NCI-H524 (cell line): ENCODE measurements around the gene TMEM117.
"Not testable (repeated sequence)": the region's sequence is repeated elsewhere in the genome, so short reads cannot be mapped to it uniquely, and the experiment has no call there.

ENCODE experiments used
- DNase-seq, 2 experiments: peaks; one replicate each; lab custom pipeline; 2025; lab: John Stamatoyannopoulos, UW

The TMEM117 gene

DNA sequence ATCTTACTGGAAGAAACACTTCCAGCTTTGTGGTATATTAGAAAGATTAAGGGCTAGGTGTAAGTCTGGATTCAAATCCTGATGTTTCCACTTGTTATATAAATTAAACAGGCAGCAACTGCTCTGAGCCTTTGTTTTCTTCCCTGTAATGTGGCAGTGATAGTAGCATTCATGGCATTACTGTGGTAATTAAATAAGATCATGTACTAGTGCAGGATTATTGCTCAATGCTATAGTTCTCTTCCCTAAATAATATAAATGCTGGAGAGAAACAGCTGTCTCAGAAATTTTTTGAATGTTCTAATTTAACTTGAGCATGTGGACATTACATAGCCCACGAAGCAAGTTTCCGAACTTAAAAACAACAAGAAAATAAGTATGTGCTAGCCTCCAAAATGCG lies 5.4 kb downstream of the TMEM117 start:
- DNase-seq: no peak

DNA sequence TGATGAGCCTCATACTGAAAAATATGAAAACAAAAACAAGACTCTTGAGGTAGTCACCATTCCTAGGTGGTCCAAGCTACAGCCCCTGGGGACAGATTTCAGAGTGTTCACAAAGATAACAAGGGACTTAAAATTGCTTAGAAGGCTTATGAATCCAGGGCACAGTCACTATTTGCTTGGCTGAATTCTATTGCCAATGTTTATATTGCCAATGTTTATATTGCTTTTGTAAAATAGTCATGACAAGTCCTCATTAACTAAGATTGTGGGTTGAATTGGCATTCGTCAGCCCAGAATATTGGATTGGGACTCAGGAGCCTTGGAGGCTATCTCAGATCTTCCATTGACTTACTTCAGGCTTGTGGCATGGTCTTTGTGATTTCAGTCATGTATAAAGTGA lies 6.4 kb downstream of the TMEM117 start:
- DNase-seq: no peak

DNA sequence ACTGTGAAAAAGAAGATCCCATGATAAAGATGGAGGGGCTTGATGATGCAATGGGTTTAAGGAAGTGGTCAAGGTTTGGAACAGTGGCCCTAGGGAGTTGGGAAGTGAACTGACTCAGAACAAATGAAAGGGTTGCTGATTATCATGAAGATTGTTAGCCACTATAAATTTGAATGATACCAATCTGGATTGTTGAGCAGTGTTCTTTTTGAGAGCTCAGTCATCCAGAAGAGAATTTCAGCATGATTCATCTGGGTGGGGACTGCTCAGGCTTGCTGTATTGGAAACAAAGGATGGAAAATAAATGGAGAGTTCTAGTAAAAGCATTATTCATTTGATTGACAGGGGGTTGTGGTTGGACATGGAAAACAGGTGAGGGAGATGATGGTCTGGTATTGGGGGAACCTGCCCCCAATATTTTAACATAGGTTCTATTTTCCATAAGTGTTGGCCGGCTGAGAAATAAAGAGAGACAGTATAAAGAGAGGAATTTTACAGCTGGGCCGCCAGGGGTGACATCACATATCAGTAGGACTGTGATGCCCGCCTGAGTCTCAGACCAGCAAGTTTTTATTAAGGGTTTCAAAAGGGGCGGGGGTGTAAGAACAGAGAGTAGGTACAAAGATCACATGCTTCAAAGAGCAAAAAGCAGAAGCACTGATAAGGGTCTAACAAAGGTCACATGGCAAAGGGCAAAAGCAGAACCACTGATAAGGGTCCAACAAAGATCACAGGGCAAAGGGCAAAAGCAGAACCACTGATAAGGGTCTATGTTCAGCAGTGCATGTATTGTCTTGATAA lies 11.7 kb downstream of the TMEM117 start:
- not testable (repeated sequence) for DNase-seq

DNA sequence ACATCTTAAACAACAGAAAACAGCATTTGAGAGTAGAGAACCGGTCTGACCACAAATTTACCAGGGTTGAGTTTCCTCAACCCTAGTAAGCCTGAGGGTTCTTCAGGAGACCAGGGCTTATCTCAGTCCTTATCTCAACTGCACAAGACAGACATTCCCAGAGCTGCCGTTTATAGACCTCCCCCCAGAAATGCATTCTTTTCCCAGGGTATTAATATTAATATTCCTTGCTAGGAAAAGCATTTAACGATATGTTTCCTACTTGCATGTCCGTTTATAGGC lies 12.3 kb downstream of the TMEM117 start:
- DNase-seq: no peak

DNA sequence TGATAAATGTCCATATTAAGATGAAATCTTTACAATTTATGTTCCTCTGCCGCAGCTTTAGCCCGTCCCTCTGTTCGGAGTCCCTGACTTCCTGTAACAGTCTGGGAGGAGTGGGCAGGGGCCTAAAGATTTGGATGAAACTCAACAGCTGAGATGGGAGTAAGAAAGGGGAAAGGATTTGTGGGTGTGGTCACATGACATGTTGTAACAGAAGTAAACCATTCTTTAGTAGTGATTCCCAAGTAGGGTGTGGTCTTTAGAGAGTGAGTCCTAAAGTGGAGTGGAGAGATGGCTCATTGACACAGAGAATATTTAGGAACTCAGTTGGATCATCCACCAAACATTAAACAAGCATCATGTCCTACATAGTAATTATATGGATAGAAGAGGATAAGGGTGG lies 12.9 kb downstream of the TMEM117 start:
- no peak for DNase-seq

DNA sequence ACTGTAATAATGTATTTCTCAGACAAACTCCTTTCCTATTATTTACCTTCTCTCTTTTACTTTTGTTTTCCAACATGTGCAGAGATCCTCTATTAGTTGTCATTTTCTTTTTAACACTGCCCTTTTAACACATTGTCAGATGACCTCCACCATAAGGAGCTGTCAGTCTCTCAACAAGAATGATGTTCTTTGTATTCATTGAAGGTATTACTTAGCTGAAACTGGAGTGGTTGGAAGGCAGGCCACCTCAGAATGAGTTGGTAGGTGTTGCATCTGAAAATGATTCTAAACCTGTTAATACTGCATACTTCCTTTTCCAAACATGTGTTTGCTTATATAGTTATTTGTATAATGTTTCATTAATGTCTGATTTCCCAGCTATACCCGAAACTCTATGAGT lies 16.9 kb downstream of the TMEM117 start:
- no peak for DNase-seq

DNA sequence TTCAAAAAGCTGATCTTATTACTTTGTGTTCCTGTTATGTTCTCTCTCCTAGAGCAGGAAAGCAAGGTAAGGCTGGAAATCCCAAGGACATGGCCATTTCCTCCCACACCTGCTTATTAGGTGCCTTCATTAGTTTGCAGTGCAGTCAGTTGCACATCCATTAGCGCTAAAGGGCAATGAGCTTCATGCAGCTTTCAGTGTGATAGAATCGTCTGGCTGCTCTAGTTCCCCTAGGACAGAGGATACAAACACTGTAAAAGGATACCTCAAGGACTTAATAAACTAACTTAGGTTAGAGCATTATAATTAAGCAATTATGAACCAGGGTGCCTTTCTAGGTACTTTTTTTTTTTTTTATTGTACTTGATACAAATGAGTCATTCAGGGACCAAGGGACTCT lies 21.1 kb downstream of the TMEM117 start:
- no peak for DNase-seq

DNA sequence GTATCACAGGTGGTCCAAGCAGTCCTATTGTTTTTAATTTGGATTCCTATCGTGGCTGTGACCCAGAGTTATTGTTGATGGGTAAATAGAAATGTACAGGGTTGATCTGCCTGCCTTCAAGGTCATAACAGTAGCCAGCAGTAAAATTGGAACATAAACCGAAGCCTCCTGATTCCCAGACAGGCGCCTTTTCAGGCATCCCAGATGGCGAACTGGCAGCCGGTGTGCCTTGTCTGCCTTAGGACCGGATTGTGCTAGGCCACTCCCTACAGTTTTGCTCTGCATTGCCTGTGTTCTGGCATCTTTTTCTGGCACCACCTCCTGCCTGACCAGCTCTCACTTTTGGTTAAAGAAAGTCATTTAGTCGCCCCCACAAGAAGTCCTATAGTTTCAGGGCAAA lies 22.2 kb downstream of the TMEM117 start:
- DNase-seq: no peak

DNA sequence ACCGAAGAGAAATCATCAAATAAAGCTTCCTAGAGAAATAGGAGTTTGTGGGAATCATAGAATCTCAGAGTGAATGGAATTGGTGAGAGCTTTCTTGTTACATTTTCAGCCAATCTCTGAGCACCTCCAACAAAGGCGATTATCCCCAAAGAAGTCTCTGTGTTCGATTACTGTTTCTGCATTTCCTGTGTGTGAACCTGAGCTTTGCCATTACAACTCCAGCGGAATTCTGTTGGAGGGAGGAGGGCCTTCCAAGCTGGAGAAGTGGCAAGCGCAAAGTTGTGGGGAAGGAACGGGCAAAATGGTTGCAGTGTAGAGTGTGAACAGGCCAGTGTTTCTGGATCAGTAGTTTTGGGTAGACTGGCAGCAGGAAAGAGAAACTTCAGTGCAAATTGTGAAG lies 23.1 kb downstream of the TMEM117 start:
- no peak for DNase-seq

DNA sequence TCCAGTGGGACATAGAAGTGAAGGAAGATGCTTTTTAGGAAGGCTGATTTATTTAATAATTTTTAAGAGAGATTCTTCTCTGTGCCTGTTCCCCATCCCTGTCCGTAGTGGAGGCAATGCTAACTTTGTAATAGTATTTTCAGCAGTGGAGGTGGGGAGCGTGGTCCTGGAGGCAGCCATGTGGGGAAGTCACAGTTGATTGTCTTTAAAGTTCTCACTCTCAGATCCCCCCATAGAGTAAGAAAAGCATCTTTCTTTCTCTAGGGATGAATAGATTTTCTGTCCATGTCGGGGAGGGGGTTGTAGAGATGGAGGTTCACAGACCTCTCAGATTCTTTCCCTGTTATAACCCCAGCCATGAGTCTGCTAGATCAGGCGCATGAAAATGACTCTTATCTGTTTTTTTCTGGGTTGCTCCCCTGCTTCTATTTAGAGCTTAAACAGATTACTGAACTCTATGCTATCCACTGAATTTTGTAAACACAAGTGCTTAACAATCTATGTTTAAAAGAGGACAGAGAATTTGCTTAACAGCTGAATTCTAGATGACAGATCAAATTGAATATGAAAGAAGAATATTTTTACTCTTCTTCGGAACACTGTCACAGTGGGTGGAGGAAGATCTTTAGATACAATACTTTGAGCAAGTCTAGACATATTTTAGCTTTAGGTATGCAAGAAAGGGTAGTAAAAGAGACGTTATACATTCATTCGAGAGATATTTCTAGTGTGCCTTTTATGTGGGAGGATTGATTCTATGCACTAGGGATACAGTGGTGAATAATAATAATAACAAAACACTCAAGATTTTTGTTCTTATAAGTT lies 25.3 kb downstream of the TMEM117 start:
- DNase-seq: no peak

DNA sequence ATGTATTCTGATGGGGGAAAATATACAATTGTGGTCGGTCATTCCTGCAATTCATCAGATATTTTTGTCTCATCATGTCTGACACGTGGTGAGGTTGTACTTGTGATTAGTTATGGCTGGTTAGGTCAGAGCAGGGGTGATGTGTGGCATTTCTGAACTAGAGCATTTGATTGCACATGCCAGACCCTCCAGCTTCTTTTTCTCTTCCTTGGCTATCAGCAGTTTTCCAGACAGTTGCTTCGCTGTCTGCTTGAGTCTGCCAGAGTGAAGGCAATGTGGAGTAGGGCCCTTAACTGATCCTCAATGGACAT lies 25.9 kb downstream of the TMEM117 start:
- no peak for DNase-seq

DNA sequence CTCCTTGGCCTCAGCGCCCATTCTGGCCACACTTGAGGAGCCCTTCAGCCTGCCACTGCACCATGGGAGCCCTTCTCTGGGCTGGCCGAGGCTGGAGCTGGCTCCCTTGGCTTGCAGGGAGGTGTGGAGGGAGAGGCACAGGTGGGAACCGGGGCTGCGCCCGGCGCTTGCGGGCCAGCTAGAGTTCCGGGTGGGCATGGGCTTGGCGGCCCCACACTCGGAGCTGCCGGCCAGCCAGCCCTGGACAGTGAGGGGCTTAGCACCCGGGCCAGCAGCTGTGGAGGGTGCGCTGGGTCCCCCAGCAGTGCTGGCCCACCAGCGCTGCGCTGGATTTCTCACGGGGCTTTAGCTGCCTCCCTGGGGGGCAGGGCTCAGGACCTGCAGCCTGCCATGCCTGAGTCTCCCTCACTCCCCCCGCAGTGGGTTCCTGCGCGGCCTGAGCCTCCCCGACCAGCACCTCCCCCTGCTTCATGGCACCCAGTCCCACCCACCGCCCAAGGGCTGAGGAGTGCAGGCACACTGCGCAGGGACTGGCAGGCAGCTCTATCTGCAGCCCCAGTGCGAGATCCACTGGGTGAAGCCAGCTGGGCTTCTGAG lies 28.0 kb downstream of the TMEM117 start:
- no peak for DNase-seq

DNA sequence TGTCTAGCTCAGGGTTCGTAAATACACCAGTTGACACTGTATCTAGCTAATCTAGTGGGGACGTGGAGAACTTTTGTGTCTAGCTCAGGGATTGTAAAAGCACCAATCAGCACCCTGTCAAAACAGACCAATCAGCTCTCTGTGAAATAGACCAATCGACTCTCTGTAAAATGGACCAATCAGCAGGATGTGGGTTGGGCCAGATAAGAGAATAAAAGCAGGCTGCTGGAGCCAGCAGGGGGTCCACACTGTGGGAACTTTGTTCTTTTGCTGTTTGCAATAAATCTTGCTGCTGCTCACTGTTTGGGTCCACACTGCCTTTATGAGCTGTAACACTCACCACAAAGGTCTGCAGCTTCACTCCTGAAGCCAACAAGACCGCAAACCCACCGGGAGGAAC lies 28.7 kb downstream of the TMEM117 start:
- not testable (repeated sequence) for DNase-seq

DNA sequence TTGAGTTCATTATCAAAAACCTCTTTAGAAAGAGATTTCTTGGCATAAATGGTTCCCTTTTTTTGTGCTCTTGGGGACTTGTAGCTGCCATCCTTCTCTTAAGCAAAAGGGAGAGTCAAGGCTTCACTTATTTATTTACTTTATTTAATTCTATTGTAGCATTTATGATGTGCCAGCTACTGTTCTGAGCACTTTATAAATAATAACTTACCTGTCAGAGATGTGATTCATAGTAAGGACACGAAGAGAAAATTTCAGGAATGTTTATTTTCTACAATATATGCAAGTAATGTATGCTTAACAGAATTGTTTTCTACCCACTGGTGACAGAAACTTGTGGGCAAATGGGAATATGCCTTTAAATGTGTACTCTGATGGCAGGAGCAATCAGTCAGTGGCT lies 33.3 kb downstream of the TMEM117 start:
- no peak for DNase-seq

DNA sequence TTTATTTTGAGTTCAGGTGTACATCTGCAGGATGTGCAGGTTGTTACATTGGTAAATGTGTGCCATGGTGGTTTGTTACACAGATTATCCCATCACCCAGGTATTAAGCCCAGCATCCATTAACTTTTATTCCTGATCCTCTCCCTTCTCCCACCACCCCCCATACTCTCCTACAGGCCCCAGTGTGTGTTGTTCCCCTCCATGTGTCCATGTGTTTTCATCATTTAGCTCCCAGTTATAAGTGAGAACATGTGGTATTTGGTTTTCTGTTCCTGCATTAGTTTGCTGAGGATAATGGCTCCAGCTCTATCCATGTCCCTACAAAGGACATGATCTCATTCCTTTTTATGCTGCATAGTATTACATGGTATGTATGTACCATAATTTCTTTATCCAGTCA lies 33.9 kb downstream of the TMEM117 start:
- DNase-seq: not testable (repeated sequence)

DNA sequence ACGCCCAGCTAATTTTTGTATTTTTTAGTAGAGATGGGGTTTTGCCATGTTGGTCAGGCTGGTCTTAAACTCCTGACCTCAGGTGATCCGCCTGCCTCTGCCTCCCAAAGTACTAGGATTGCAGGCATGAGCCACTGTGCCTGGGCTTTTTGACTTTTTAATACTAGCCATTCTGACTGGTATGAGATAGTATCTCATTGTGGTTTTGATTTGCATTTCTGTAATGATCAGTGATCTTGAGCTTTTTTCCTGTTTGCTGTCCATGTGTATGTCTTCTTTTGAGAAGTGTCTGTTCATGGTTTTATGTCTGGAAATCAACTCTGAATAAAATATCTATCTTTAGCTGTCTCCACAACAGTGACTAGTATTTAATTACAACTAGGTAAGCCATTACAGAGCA lies 35.4 kb downstream of the TMEM117 start:
- DNase-seq: not testable (repeated sequence)

DNA sequence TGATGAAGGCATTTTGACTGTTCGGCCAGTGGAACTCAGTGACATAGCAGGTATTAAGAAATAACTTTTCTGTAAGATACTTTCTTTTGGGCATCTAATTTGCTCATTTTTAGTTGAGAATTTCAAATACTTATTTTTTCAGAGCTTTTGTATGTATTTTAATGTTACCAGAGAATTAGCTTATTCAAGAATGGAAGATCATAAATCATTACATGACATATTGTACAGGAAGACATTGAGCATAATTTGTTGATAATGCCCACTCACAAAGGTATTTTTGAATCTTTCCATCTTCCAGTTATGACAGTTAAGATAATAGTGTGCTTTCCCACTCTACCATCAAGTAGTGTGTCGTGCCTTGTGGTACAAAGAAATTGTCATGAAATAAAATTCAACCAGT lies 36.5 kb downstream of the TMEM117 start:
- DNase-seq: no peak

DNA sequence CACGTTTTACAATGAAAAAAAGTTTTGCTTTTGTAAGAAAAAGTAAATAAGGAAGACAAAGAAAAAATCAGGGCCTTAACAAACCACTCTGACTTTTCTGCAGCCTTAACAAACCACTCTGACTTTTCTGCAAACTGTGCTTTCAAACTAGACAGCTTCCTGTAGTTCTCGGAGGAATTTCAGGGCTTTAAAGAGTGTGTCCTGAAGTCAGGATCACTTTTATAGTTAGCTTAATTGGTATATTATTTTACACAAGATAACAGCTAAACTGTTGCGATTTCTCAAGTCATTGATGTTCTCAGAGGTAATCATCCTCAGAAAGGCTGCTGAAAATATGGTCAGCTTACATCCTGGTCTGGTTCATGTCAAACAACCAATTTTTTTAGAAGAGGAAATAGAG lies 42.2 kb downstream of the TMEM117 start:
- DNase-seq: no peak

DNA sequence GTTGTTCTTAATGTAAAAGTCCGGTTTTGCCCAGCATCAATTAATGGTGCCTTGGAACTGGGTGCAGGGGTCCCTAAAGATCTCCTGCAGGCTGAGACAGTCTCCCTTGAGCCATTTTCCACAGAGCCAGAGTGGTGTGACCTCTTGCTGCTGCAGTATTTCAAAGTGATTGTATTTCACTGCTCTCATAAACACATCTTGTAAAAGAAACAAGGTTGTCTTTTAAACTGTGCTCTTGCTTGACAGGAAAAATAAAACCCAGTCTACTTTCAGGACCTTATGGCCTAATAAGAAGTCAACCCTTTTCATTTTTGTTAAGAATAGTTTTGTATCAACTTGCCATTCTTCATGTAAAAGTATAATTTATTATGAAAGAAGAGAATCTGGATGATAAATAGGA lies 44.7 kb downstream of the TMEM117 start:
- DNase-seq: no peak

DNA sequence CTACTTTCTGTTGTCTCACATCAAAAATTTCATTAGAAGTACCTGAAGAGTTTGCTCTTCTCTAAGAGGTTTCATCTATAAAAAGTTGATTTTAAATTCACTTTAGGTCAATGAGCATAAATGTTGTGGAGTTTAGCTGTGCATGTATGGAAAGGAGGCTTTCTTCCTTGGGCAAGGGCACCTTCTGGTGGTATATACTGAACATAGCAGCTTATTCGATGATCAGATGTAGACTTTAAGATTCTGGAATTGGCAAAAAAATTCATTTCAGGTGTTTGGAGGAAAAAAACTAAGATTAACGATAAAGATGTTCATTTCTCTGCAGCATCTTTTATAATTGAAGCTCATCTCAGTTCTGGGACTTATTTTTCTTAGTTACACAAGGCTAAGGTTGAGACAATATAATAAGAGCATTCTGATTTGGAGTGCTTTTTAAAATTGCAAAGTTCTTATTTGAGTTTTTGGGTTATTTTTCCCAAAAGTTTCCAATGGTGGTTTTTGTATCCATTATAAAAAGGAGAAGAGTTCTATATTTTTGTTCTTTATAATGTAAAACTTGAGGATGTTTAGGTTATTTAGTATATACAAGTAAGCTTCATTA lies 46.8 kb downstream of the TMEM117 start:
- peak; percentile 37 to 43 for DNase-seq

DNA sequence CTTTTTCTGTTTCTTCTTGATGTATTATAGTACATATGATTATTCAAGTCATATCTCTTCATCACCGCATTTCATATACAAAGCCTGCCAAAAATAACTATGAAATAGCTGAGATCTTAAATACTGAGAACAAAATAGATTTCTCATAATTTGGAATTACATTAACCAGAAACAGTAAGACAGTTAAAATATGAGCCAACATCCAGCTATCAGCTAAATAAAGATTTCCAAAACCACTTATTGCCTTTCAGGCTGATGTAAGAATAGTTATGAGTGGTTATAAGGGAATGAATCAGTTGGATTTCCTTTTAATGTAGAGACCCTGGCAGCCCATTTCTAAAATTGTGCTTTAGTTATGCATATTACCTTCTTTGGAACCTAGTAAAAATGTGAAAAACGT lies 47.4 kb downstream of the TMEM117 start:
- DNase-seq: no peak

DNA sequence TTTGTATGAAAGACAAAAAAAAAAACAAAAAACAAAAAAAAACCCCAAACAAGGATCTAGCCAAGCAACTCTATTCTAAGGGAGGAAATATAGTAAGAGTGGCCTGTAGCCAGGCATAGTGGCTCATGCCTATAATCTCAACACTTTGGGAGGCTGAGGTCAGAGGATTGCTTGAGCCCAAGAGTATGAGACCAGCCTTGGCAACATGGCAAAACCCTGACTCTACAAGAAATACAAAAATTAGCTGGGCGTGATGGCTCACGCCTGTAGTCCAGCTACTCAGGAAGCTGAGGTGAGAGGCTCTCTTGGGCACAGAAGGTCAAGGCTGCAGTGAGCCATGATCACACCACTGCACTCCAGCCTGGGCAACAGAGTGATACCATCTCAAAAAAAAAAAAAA lies 47.9 kb downstream of the TMEM117 start:
- no peak for DNase-seq
